Esophagus muscularis mucosa (tissue), 3 donors: ENCODE measurements around the gene STAU1.

ENCODE experiments used
- POLR2A ChIP-seq: fragments of 450-650 bp; IDR thresholded peaks from one replicate; pipeline ENCODE4 v1.6.1; 2017; ENCODE audit warnings: antibody characterized with exemption, moderate library complexity, mild to moderate bottlenecking, low read depth
- TF ChIP-seq, protein P1 (sequence below), 3 experiments: fragments of 200-600 bp in 2 of 3; fragments of 450-650 bp in 1 of 3; sonication (generic) in 2 of 3; IDR thresholded peaks; one replicate each; pipeline ENCODE4 v1.5.1; 2017 to 2019; ENCODE audit warnings: antibody characterized with exemption in 3 of 3, mild to moderate bottlenecking in 2 of 3, moderate library complexity in 1 of 3

DNA sequence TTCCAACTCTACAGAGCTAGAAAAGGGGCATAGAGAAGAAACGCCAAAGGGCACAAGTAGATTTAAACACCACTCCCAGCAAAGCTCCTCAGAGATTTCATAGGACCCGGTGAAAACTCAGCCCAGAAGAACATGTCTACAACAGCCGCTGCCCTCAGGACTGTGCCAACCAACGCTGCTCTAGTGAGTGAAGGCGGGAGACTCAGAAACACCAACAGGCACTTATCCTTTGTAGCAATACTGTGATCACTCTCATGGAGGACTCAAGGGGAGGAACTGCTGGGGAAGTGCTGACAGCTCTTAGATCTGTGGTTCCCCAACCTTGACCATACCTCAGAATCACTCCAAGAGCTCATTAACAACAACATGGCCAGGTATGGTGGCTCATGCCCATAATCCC lies 39.5 kb downstream of the STAU1 start:
- TF ChIP-seq, protein P1, sequence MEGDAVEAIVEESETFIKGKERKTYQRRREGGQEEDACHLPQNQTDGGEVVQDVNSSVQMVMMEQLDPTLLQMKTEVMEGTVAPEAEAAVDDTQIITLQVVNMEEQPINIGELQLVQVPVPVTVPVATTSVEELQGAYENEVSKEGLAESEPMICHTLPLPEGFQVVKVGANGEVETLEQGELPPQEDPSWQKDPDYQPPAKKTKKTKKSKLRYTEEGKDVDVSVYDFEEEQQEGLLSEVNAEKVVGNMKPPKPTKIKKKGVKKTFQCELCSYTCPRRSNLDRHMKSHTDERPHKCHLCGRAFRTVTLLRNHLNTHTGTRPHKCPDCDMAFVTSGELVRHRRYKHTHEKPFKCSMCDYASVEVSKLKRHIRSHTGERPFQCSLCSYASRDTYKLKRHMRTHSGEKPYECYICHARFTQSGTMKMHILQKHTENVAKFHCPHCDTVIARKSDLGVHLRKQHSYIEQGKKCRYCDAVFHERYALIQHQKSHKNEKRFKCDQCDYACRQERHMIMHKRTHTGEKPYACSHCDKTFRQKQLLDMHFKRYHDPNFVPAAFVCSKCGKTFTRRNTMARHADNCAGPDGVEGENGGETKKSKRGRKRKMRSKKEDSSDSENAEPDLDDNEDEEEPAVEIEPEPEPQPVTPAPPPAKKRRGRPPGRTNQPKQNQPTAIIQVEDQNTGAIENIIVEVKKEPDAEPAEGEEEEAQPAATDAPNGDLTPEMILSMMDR (IDR thresholded peaks at IDR 0.05) = no peak
- no peak for TF ChIP-seq POLR2A
